Fibroblast of upper back skin (primary cell): Measurements from ENCODE around the gene SYTL2.

Experiments
- DNase-seq: peaks from one replicate; pipeline ENCODE4 v3.0.0-alpha.2; 2013

The SYTL2 gene

DNA sequence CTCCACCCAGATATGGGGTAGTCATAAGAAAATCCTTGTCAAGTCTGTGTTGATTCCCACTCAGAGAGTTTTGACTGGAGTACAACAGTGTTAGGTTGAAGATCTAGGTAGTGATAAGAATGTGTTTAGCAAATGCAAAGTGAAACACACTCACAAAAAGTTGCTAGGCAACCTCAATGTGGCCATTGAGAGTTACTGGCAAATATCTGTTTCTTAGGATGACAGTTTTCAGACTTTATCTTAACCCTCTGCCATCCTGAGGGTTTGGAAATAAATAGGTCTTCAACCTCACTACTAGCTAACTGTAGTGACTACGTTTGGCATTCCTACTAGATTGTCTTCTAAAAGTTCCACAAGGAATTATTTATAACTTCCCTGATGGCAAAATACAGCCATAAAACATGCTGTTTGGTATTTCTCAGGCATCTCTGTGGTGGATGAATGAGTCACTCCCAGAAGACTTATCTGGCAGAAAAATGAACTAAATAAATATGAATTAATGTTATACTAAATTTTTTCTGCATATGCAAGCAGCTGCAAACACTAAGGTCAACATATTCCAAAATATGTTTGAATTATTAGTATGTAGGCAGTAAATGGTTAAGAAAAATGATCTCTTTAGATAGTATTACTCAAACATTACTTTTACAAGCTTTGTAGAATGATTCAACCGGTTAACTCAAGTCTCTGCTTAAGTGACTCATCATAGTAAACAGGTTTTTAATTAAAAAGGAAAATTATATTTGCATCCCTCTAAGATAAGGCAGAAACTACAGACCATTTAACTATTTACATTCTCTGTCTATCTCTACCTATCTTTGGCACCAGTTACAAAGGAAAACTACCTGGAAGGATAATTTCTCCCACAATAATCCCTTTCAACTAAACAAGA is 17.1 kb upstream of the SYTL2 start:
- peak; percentile 97 for DNase-seq

DNA sequence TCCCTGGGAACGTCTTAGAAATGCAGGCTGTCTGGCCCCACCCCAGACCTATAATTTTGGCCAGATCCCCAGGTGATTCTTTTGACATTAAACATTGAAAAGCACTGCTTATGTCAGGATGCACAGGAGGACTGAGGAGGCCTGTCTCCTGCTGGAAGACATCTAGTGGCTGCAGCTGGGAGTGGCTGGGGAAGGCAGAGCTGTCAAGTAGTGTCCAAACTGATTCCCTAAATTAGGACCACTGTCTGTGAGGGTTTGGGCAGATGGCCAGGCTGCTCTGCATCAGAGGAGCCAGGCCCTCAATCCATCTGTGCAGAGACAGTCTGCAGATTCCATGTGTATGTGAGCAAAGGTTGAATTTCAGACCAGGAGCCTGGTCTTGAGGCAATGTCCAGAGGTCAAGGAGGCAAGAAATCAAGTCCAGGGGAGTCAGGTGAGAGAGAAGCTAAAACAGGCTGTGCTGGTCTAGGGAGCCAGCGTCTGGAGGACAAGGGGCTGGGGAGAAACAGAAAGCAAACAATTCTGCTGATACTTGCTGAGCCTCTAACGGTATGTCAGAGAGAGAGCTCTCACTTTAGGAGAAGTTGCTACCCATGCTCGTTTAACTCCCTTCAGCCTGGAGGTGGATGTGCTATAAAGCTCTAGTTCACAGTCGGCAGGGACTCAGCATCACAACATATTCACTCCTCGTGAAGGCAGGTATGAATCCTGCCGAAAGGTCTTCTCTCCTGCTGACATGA is 15.3 kb upstream of the SYTL2 start:
- peak; percentile 71 for DNase-seq

DNA sequence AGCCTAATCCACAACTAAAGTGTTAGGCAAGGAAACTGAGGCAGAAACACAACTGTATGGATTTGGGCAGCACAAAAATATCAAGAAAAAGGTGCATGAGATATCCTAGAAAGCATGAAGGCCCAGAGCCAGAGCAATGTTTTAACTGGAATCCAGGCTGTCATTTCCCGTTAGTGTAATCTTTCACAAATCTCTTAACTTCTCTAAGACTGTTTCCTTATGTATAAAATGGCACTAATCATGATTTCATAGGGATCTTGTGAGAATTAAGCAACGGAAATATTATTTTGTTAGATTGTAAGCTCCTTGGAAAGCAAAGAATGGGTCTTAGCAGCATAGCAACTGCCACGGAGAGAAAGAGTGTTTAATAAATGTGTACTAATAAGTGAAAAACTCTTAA is 14.7 kb upstream of the SYTL2 start:
- no peak for DNase-seq

DNA sequence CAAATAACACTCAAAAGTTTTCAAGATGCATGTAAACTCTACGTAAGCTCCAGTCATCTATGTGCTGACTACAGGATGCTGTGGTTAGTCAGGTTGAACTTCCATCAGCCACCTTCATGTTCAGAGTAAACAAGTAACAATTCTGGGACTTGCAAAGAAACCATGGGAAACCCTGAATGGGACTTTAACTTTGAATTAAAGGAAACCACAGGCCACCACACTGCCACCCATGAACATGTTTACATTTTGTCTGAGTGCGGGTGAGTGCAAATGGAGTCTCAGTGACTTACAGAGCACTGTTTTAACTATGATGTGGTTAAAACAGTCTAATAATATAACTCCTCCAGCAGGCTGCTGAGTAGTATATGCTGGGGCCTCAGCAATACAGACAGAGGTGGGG is 12.9 kb upstream of the SYTL2 start:
- DNase-seq: no peak

DNA sequence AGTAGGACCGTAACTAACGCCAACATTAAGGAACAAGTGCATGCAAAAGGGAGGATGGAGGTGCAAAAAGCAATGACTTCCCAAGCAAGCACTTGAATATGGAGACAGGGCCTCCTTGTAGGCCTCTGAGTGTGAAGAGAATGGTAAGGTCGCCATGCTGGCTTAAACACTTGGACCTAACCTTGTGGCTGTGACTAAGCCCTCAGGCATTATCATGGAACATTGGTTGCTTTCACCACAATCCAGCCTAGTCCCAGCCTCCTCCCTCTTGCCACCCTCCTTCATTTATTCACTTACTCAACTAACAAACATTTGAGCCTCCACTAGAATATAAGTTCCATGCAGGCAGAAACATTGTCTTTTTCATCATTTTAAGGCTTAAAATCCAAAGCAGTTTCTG is 11.9 kb upstream of the SYTL2 start:
- peak; percentile 62 for DNase-seq

DNA sequence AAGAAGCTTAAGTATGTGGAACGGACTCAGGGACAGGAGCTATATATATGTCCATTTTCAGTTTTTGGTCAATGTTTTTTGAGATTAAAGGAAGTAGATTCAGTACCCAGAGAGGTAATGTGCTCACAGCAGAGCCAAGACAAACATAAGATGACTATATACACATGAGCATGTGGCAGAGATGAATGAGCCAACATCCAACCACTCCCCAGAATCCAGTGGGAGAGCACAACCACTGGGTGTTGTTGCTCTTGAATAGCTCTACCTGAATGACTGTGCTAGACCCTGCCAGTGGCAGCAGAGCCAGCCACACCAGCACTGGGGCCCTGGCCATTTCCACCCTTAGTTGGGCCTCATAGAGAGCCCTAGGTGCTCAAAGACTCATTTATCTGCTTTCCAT is 10.7 kb upstream of the SYTL2 start:
- peak; percentile 47 for DNase-seq

DNA sequence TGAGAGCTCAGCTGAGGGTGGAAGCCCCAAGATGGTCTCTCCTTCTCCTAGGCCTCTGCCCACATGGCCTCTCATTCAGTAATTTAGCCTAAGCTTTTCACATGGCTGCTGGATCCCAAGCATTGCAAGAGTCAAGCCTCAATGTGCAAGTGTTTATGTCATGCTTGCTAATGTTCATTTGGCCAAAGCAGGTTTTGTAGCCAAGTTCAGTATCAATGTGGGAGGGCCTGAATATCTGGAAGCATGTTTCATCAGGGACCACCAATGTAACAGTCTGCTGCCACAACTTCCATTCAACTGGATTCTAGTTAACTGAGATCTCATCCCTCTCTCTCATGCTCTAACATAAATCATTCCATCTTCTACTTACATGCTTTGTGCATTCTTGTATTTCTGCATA is 8.5 kb upstream of the SYTL2 start:
- peak; percentile 52 for DNase-seq

DNA sequence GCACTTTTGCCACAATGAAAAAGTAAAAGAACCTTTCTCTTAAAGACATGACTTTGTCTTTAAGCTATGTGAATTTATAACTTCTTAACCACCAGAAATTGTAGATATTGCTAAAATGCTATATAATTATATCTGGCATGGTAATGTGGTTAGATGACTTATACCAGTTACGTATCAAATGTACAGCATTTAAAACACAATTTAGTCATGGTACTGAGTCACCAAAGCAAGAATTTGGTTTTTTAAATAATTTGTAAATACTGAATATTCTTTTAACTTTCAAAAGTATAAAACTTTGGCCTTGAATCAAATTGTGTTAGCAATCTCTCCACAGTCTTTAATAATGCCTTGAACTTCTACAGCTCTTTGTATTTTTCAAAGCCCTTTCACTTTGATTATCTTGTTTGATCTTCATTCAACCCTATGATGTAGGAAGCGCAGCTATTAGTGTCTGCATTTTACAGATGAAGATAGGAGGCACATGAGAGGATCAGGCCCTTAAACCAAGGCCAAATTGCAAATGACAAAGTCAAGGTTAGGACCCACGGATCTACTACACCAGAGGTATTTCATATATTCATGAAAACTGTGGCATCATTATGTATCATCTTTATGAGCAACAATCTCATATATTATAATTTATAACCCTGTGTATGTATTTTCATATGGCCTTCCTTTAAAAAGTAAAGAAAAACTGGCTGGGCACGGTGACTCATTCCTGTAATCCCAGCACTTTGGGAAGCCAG is 4.4 kb upstream of the SYTL2 start:
- peak; percentile 94 for DNase-seq

DNA sequence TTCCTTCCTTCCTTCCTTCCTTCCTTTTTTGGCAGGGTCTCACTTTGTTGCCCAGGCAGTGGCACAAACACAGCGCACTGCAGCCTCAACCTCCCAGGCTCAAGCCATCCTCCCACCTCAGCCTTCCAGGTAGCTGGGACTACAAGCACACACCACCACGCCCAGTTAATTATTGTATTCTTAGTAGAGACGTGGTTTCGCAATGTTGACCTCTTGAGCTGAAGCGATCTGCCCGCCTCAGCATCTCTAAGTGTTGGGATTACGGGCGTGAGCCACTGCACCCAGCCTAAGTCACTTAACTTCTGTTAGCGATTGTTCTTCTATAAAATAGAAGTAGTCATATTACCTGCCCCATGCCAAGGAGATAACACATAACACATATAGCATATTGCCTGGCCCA is 2.8 kb upstream of the SYTL2 start:
- no peak for DNase-seq

DNA sequence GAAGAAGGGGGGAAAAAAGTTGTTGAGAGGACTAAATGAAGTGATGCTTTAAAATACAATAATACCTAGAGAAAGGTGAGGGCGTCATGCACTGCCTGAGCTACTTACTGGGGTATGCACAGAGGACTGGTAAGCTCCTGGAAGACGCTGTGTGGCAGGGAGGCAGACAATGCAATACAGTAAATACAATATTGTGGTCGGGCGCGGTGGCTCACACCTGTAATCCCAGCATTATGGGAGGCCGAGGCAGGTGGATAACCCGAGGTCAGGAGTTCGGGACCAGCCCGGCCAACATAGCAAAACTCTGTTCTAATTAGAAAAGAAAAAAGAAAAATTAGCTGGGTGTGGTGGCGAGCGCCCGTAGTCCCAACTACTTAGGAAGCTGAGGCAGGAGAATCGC is 683 bp upstream of the SYTL2 start:
- no peak for DNase-seq

DNA sequence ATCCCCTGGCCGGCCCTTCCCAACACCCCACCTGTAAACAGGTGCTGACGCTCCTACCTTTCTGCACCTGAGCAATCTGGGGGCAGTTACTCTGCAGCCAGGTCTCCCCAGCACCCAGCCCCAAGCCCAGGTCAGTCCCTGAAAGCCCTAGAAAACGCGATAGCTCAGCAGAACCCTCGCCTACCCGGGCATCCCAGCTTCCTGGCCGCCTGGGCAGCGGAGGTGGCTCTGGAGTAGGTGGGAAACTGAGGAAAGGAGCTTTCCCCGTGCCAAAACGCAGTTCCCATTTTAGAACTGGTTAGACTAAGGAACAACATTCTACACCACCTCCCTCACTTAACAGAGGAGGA is 445 bp downstream of the SYTL2 start:
- no peak for DNase-seq

DNA sequence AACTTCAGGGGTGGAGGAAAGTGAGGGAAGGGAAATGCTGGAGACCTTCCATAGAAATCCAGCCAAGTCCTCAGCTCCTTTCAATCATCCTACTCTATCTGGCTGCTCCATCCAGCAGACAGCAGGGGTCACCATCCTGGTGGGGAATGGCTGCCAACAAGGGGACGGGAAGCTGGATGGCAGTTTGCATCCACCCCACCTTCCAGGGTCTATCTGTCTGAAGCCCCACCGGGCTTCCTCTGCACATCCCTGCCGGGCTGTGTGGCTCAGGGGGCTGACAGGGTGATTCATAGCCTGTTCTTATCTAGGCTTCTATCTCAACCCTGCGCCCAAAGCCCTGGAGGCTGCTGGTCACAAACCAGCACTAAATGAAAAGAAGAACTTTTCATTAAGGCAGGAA is 1.1 kb downstream of the SYTL2 start:
- peak; percentile 30 for DNase-seq

DNA sequence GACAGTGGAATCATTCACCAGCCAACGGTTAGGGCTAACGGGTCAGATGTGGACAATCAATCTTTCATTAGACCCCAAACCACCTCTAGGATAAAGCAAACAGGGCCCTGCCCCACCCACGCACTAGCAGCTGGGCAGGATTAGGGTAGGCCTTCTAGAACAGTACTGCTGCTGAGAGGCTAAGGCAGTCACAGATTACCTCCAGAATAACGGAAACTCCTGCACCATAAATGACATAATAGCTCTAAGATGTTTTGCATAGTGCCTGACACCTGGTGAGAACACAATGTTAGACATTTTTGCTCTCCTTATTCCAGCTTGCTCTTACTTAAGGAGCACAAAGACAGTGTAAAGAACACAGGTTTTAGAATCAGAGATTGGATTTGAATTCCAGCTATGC is 1.8 kb downstream of the SYTL2 start:
- DNase-seq: no peak

DNA sequence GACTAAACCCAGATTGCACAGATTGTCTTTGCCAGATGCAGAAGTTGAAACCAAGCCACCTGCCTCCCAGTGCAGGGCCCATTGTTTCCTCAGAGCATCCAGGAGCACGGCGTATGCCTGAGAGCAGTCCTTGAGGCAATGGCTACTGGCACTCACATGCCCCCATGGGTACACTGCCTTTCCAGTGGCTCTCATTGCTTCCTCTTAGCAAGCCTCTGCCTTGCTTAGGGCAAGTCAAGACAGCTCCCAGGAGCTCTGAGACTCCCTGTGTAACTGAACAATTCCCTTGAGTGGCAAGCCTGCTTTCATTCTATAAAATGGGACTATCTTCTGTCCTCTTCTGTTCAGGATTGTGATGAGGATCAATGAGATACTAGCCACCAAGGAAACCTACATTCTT is 4.1 kb downstream of the SYTL2 start:
- no peak for DNase-seq

DNA sequence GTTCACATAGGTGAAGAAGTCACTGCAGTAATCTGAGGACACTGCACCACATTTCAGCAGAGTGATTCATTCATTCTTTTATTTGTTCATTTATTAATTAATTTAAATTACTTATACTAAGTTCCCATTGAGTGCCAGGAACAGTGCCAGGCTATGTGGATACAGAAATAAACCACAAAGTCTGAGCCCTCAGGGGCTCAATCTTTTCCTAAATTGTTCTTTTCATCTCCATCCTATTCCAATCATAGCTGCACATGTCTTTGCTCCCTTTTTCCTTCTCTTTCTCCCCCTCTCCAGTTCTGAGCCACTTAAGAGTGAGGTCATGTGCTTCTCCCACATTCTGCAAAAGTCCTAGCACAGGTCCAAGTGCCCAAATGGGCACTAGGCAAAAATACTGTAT is 4.9 kb downstream of the SYTL2 start:
- DNase-seq: no peak

DNA sequence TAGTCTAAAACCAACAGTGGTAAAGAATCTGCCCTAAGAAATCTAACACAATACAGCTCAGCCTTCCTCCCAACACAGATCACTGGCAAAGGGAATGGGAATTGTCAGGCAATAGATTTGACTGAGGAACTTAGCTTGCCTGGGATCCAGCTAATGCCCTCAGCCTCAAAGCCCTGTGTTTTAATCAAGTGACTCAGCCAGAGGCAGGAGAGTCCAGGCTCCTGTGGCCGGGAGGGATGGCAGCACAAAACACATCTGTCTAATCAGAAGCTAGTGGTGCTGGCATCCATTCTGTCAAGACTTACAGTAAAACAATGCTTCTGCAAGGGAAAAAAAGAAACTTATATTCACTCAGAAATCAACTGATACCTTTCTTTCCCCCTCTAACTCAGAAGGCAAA is 5.6 kb downstream of the SYTL2 start:
- DNase-seq: peak; percentile 20

DNA sequence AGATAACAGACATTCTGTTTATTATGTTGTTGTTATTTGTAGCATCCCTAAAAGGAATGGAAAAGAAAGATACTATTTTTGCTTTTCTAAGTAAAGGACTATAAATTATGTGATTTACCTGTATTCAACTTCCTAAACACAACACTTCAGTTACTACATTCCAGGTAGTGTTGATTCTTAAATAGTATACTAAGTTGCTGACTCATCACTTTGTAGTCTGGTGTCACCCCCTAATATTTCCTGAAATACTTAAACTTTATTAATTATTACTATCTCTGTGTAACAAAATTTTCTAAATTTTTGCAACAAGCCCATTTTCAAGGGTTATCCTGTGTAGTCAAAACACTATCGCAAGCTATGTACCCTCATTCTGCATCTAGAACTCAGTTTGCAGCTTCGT is 7.0 kb downstream of the SYTL2 start:
- DNase-seq: no peak

DNA sequence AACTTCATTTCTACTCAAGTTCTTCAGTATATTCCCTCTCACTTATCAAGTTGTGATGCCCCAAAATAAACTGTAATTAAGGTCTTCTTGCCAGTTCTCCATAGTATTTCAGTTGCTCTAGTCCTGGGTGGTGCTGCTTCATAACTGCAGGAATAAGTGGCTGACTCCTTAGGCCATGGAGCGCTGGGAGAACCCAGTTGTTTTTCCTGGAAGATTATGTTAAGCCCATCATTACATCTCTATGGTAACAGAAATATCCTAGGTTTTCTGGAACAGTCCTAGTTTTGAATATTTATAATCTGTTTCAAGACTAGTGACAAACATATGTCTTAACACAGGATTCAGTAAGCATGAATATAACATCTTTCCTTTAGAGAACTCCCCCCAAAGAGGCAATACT is 7.6 kb downstream of the SYTL2 start:
- DNase-seq: no peak

DNA sequence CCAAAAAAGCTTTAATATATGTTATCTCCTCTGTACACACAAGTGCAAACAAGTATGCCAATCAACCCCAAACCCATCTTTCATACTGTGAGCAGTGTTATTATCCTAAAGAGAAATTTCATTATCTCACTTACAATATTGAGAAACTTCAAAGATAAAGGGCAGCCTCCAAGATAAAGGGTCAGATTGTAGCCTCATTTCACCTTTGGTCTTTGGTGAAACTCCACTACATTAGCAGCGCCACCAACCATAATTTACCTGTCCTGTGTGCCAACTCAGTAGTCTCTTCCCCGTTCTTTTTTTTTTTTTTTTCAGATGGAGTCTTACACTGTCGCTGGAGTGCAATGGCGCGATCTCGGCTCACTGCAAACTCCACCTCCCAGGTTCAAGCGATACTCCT is 9.4 kb downstream of the SYTL2 start:
- no peak for DNase-seq

DNA sequence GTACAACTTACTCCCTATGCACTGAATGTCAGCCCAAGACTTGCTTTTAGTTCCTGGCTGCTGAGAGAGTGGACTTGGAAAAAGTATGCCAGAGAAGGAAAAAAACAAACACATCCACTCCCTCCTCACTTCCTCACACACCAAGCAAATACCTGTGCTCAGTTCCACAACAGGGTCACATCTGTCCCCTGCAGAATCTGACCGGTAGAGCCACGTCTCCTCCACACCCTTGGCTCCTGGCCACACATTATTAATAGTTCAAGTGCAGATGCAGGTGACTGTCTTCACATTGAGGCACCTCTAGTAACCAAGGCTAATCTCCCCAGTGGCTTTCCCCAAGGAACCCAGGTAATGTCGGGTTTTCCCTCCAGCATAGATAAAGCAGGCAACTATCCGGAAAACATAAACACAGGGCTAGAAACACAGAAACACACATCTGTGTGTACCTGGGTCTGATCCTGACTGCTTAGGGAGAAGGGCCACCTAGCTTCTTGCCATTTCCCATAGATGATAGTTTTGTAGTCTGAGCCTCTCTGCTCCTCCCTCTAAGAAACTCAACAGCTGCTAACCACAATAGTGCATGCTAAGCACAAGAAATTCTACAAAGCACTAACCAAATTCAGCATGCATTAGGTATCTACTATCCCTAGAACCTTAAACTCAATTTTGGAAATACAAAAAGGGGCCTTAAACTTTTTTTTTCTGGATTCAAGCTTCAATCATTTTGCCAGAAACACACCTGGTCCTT is 10.2 kb downstream of the SYTL2 start:
- DNase-seq: no peak

DNA sequence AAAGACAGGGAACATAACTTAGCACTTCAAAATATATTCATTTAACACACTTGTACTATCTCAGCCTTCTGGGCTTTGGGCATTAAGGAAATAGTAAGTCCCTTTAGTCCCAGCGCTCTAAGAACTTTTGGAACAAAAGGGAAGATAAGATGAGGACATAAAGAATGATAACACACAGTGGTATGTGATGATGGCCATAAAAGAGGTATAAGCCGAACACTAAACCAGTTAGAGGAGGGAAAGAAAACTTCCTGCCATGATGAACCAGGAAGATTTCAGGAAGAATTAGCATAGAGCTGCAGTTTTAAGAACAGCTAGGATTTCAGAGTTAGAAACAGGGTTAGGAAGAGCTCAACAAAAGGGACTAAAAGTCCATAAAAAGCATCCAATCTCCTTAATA is 11.8 kb downstream of the SYTL2 start:
- no peak for DNase-seq

DNA sequence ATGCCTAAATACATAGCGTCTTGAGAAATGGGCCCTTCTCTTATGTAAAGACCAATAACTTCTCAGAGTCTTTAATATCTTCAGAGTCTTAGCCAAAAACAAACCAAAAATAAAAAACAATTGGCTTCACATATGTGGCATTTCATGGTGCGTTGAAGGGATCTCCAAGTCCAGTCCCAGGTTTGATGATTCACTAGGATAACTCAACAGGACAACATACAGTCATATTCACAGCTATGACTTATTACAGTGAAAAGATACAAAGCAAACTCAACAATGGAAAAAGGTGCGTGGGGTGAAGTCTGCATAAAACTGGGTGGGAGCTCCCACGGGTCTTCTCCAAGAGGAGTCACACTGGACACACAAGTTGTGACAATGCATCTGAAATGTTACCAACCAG is 12.6 kb downstream of the SYTL2 start:
- no peak for DNase-seq
